Measurements from ENCODE around the gene MRGPRD.

The MRGPRD gene

DNA sequence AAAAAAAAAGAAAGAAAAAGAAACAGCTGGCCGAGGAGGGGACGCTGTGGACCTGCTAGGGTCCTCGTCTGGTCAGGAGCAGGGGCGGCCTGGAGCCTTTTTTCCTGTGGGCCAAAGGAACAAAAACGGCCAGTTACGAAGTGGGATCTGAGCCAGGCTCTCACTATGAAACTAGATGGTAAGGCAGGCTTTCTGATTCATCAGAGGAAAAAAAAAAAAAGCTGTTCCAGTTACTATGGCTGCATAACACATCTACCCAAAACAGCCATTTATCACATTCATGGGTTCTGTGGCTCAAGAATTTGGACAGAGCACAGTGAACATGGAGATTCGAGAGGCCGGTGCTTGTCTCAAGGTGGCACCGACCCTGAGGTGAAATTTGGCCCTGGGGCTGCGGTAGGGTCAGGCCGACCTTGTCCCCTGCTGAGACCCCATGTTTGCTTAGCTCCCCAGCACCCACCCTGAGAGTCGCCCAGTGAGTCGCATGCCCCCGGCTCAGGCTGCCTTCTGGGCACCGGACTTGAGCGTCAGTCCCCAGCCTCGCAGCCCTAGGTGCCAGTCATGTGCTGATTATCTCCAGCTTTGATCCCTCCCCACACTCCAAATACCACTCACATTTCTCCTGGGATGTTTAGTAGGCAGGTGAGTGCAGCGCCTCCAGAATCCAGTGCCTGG is 34.2 kb downstream of the MRGPRD start:
- DNase-seq (ENCODE audit: low read depth) = no peak

DNA sequence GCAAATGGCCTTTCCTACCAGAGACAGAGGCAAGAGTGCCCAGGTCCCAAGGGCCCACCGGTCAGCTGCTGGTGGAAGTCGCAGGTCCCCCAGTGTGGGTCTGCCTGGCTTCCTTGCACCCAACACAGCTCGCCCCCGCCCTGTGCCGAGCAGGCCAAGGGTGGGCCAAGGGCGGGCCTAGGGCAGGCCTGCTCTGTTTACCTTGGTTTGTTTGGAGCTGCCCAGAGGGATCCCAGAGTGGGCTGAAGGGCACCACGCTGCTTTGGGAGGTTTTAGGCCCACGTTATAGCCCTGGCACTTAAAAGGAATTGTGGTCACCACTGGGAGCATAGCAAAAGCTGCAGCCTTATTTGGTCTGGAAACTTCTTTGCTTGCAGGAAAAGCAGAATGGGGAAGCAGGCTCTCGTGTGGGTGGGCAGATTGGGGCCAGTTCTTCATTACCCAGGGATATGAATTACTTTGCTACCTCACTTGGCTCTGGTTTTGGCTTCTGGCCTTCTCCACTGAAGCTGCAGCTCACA is 38.0 kb downstream of the MRGPRD start:
- DNase-seq (ENCODE audit: low read depth) = no peak

DNA sequence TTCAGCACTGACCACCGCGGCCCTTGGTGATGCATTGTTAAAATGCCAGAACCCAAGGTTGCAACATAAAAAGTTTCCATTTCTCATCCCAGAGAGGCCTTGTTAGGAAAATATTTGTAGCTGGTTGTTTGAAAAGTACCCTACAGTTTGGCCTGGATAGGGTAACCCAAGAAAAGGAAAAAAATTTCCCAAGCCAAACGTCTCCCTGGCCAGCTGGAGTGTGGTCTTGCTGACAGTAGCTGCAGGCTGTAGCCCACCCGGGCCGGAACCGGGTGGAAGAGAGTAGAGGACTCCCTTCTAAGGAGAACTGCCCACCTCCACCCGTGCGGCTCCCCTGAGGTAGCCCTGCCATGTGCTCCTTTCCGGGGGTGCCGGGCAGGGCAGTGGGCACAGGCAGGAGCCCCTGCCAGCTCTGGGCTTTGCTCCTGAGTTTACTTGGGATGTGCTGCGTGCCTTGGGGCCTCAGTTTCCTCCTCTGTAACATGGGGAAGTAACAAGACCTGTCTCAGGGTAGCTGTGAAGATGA is 38.6 kb downstream of the MRGPRD start:
- no peak for DNase-seq (ENCODE audit: low read depth)

DNA sequence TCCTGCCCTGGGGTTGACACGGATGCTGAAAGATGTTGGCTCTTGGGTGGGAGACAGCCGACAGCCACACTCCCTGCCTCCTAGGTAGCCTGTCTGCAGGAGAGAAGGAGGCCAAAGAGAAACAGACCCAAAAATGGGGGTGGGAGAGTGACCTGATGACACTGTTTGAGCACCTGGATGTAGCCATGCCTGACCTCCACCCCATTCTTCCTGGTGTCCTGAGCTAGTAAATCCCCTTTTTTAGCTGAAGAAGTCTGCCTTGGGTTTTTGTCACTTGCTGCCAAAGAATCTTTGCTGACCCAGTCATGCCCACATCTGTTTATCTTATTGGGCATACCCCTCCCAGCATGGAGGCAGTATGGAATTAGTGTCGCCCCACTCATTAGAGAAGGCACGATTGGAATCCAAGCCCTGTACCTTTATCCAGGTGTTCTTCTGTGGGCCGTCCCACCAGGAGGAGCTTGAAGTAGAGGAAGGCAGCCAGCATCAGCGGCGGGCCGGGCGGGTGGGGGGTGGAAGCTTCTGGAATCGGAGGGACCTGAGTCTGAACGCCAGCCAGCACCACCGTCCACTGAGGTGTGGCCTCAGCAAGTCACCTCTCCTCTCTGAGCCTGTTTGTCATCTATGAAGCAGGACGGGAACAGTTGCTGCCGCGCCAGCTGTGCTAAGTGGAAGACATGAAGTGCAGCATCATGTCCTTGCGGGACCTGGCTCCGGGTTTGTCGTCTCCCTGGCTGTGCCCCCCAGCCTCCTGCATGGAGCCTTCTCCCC is 39.3 kb downstream of the MRGPRD start:
- no peak for DNase-seq (ENCODE audit: low read depth)

DNA sequence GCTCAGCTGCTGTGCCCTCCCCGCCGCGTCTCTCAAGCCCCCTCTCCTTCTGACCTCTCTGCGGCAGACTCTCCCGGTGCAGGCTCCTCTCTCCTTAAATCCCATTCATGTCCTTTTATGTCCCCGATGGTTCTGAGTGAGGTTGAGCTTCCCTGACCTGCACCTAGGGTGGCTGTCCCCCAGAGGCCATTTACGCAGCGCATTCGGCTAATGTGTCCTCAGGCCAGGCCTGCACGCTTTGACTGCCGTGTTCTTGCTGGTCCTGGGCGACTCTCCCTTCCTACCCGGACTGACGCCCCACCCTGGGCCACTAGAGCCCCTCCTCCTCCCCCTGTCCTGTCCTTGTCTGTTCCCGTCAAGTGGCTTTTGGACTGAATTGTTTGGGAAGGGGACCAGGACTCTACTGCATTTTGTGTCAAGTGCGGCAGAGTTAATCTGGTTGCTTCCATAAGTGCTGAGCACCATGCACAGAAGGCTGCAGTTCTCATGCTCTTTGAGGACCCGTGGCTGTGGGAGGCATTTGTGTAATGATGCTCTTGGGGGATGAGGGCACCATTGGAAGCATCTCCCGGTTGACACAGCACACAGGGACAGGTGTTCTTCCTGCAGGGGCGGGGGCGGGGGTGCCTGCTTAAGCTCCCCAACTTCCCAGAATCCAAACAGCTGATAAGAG is 40.0 kb downstream of the MRGPRD start:
- no peak for DNase-seq (ENCODE audit: low read depth)

DNA sequence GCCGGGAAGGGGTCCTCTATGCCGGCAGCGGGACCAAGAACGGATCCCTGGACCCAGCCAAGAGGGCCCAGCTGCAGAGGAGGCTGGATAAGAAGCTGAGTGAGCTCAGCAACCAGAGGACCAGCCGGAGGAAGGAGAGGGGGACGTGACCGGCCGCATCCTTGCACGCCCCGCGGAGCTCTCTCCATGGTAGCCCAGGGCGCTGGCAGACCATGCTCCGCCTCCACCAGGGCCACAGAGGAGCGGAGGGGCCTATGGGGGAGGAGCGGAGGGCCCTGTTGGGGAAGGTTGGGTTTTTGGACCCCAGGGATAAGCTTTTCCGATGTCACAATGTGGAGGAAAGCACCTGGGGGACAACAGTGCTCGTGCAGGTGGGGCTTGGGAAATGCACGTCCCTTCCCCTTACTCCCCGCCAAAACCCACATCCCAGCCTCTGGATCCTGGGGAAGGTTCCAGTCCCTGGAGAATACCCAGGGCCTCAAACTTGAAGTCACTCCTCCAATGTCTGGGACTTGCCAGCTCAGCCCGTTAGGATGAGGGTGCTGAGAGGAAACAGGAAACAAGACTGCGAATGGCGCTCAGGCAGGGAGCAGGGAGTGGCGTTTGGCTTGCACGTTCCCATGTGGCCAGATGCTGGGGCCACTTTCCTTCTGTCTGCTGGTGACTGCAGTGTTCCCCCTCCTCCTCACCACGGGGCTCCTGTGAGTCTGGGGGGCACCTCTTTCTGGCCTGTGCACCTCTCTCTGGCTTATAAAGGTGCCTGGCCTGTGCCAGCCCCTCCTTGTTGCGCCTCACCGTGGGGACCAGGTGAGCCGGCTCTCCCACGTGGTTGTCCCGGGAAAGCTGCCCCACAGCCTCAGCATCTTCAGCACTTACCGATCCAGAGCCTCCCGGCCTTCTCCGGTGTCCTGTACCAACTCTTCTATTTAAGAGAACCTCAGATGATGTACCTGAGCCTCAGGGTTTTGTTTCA is 40.9 kb downstream of the MRGPRD start:
- DNase-seq (ENCODE audit: low read depth) = no peak

DNA sequence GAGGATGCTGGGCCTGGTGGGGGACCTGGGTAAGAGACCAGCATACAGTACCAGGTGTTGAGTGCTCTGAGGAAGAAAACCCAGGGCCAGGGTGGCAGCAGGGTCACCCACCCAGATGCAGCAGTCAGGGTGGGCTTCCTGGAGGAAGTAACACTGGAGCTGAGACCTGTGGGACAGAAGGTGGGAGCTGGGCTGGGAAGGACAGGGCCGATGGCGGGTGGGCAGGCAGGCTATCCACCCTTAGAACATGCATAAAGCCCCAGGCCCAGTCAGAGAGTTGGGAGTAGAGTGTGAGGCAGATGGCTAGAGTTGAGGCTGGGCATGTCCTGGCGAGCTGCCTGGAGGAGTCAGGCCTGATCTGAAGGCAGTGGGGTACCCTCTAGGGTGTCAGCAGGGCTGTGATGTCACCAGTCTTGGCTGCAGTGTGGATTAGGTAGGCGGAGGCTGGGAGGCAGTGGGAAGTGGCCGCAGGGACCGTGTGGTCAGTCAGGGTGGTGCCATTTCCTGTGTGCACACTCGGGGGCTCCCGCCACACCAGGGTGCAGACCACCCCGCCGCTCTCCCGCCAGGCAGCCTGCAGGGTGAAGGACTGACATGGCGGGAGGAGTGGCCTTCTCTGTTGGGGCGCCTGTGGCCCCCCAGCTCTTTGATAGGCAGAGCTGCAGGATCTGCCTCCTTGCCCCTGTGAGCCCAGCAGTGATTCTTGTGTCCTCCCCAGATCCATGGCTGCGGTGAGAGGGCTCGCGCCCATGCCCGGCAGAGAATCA is 41.8 kb downstream of the MRGPRD start:
- no peak for DNase-seq (ENCODE audit: low read depth)

DNA sequence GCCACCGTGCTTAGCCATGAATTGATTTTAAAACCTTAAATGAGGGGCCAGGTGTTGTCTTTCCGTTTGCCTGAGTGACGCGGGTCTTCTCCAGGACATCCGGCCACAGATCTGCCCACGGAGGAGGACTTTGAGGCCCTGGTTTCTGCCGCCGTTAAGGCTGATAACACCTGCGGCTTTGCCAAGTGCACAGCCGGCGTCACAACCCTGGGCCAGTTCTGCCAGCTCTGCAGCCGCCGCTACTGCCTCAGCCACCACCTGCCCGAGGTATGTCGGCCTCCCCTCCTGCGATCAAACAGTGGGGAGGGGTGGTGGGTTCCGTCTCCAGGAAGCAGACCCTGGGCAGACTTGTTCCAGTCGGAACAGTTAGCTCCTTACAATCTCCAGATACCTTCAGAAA is 42.7 kb downstream of the MRGPRD start:
- no peak for DNase-seq (ENCODE audit: low read depth)

DNA sequence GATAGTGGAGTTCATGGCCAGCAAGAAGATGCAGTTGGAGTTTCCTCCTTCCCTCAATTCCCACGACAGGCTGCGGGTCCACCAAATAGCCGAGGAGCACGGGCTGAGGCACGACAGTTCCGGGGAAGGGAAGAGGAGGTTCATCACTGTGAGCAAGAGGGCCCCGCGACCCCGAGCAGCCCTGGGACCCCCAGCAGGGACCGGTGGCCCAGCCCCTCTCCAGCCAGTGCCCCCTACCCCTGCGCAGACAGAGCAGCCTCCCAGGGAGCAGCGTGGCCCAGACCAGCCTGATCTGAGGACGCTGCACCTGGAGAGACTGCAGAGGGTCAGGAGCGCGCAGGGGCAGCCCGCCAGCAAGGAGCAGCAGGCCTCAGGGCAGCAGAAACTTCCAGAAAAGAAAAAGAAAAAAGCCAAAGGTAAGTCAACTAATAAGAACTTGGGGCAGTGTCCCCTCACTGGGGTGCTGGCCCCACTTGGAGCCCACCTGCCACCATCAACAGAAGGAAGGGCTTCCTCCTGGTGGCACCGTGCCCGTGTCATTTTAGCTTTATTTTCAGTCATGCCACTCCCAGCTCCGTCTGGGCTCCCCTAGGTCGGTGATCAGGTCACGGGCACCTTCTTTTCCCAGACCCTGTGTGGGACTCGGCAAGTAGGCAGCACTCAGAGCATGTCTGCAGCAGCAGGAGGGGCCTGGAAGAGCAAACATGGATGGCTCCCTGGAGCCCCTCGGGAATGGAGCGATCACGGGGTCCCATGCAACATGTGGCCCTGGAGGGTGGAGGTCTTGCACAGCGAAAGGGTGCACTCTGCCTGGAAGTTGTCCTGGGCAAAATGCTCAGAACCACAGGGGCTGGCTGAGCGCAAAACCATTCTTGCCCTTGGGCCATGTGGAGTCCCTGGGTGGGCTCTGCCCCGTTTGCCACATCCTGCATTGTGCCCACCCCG is 43.8 kb downstream of the MRGPRD start:
- no peak for DNase-seq (ENCODE audit: low read depth)

DNA sequence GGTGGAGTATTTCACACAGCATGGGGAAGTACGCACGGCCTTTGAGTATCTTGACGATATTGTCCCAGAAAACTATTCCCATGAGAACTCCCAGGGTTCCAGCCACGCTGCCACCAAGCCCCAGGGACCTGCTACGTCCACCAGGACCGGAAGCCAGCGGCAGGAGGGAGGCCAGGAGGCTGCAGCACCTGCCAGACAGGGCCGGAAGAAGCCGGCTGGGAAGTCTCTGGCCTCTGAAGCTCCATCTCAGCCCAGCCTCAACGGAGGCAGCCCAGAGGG is 44.5 kb downstream of the MRGPRD start:
- DNase-seq (ENCODE audit: low read depth) = no peak

DNA sequence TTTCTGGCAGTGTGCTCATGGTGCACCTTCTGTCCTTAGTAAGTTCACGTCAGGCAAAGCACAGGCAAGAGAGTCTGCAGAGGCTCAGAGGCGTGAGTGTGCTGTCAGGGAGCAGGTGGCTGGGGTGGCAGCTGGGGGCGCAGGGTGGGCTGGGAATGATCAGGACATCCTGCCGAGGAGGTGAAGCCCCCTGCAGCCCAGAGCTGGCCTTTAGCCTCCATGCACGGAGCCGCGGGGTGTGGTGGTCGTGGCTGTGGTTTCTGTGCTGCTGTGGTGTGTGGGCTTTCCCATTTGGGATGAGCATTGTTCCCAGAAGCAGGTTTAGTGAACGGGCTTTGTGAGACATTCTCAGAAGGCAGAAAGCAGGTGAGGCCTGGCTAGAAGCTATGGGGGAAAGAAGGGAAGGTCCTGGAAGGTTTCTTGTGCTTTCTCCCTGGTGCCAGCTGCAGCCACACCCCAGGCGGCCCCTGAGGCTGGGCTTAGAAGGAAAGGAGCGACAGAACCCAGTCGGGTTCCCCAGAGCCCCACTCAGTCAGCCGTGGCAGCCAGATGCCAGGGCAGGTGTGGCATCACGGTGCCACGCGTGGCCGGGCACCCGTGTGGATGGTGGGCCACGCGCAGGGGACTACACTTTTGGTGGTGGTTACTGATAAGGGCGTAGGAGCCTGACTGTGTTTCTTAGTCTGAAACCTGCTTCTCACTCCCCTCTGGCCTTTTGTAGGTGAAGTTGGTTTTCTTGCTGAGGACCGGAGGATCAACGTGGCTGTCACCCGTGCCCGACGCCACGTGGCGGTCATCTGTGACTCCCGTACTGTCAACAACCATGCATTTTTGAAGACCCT is 45.0 kb downstream of the MRGPRD start:
- no peak for DNase-seq (ENCODE audit: low read depth)

DNA sequence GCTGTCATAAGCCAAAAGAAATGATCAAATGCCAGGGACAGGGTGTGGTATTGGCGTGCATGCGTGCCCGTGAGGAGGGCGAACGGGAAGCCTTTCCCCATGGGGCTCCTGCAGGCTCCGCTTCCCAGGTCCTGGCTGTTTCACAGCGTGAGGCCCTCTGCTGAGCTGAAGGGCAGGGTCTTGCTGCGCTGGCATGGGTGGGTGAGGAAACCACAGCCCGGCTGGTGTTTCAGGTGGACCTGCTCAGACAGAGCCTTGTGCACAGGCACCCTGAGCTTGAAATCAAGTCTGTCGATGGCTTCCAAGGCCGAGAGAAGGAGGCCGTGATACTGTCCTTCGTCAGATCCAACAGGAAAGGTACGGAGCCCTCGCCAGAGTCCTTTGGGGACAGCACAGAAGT is 45.7 kb downstream of the MRGPRD start:
- DNase-seq (ENCODE audit: low read depth) = no peak

DNA sequence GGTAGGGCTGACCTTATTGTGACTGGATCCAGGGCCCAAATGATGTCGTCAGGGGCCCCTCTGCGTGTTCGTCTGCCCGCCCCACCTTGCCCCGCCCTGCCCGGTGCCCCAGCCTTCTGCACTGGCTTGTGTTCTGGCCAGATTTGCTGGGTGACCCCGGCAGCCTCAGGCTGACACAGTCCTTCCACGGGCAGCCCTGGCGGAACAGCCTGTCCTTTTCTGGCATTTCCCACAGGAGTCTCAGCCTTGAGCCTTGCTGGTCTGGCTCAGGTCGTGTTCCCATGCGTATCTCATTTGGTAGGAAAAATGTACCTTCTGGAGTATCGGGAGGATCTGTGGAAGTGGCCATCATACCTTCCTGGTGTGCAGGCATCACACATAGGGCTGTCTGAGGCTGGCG is 46.1 kb downstream of the MRGPRD start:
- DNase-seq (ENCODE audit: low read depth) = no peak

DNA sequence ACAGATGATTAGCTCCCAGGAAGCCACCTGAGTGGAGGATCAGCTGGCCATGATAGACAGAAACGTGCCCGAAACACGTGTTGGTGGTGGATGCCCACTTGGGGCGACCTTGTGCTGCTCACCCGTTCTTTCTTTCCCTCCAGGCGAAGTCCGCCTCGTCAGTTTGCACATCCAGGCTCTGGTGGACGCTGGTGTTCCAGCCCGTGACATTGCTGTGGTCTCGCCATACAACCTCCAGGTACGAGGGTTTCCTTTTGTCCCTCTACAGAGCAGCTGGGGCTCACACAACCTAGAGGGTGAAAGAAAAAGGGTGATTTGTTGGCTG is 46.5 kb downstream of the MRGPRD start:
- no peak for DNase-seq (ENCODE audit: low read depth)

DNA sequence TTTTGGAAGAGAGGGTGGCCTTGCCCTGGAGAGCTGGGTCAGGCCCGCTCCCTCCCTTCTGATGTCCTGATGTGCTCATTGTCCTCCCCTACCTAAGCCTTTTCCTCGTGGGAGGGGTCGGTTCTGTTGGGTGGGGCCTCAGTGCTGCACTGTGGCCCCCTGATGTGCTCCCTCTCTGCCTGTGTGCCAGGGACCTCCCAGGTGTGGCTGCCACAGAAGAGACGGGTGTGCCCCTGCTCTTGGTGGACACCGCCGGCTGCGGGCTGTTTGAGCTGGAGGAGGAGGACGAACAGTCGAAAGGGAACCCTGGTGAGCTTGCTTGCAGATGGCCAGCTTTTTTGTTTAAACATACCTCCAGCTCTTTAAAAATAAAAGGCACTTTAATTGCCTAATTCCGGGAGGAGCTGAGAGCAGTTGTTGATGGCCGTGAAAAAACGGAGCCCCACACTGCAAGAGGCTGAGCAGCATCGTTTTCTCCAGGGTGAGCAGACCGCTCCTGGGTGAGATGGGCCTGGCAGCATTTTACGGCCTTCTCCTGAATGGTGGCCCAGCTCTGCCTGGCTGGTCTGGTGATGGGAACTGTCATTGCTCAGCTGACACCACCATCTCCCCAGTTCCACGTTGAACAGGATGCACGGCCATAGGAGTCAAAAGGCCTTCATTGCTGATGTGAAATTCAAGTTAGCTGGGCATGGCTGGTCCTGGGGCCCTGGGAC is 47.0 kb downstream of the MRGPRD start:
- DNase-seq (ENCODE audit: low read depth) = no peak

DNA sequence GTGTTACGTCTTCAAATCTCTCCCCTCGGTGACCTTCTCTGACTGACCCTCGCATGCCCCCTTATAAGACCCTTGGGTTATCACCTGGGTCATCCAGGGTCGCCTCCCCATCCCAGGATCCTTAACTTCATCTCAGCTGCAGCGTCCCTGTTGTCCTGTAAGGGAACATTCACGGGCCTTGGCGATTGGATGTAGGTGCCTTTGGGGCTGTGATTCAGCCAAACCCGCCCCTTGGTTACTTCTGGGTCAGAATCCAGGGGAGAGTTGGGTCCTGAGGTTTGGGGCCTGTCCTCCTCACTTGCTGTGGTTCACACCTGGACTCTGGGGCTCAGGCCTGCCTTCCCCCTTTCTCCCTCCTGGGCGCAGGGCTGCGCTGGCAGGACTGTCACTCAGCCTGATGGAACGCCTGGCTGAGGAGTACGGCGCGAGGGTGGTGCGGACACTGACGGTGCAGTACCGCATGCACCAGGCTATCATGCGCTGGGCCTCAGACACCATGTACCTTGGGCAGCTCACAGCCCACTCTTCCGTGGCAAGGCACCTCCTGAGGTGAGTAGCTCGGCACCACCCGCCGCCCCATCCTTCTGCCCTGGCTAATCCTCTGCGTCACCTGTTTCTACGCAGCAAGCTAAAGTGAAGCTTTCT is 47.7 kb downstream of the MRGPRD start:
- DNase-seq (ENCODE audit: low read depth) = no peak

DNA sequence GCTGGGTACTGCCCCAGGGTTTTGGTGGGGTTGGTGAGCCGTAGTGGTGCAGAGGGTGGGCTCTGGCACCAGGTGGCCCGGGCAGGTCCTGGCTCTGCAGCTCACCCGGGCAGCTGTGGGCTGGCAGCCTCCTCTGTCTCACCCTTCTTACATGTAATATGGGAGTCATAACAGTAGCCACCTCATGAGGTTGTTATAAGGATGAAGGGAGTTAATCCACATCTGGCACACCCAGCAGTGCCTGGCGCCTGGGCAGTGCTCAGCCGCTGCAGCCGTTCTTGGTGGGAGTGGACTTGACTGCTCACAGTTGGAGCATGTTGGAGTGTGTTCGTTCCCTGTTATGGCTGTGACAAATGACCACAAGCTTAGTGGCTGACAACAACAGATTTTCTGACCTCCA is 48.4 kb downstream of the MRGPRD start:
- no peak for DNase-seq (ENCODE audit: low read depth)

DNA sequence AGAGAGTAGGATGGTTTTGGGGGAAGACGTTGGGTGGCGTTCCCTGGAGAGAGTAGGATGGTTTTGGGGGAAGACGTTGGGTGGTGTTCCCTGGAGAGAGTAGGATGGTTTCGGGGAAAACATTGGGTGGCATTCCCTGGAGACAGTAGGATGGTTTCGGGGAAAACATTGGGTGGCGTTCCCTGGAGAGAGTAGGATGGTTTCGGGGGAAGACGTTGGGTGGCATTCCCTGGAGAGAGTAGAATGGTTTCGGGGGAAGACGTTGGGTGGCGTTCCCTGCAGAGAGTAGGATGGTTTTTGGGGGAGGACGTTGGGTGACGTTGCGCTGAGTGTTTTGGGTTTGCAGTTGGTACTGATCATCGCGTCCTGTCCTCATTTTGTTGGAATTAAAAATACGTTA is 48.9 kb downstream of the MRGPRD start:
- DNase-seq (ENCODE audit: low read depth) = no peak

Measured in activated T-helper 1 cell treated with Interleukin-2 at 50 U/mL for 16 hours (primary cell).